Upper lobe of right lung (tissue), 1 donor: ENCODE results near the gene CELSR1. TPM values are rescaled to one million over a fixed set of nuclear protein-coding genes. Genes with fewer than 3 reads are reported as not detected.

ENCODE experiments used
- ATAC-seq: fragments of 200-7000 bp; cut with Tn5 transposase; one replicate; pipeline ENCODE4 v1.9.1; 2020; ENCODE audit warnings: mild to moderate bottlenecking, moderate library complexity
- DNase-seq: peaks from one replicate; pipeline ENCODE4 v3.0.0-alpha.2; 2020
- H3K27ac ChIP-seq: fragments of 200-600 bp; one replicate; pipeline ENCODE4 v1.8.0; 2022
- H3K27me3 ChIP-seq: fragments of 200-600 bp; one replicate; pipeline ENCODE4 v1.8.0; 2022; ENCODE audit warnings: mild to moderate bottlenecking
- H3K36me3 ChIP-seq: fragments of 200-600 bp; one replicate; pipeline ENCODE4 v1.8.0; 2022
- H3K4me1 ChIP-seq: fragments of 200-600 bp; one replicate; pipeline ENCODE4 v1.8.0; 2022
- H3K4me3 ChIP-seq: fragments of 200-600 bp; one replicate; pipeline ENCODE4 v1.8.0; 2022; ENCODE audit warnings: mild to moderate bottlenecking
- H3K9me3 ChIP-seq: fragments of 200-600 bp; one replicate; pipeline ENCODE4 v1.8.0; 2022
- intact Hi-C: fragments of 100-400 bp; cut with DNase I; formaldehyde crosslinking; loops from one replicate; pipeline ENCODE4 v1.11.0; 2022
- total RNA-seq: library from RNA; stranded (reverse); fragmentation: NEBNext Ultra II Directional; extraction: Animal tissue kit (Norgen Biotek cat#: 25700); gene quantifications from one replicate; pipeline ENCODE4 v1.2.1, GENCODE V29; 2021
- TF ChIP-seq, protein P1 (sequence below): fragments of 200-600 bp; IDR thresholded peaks from one replicate; pipeline ENCODE4 v1.8.0; 2022; ENCODE audit warnings: antibody characterized with exemption
- donor health status: DM: no; HTN: yes; CAD: no; lungs with severe emphysema.

CELSR1 gene
- total RNA-seq, 1 donor from 2014 or later, result 53.5 TPM

DNA sequence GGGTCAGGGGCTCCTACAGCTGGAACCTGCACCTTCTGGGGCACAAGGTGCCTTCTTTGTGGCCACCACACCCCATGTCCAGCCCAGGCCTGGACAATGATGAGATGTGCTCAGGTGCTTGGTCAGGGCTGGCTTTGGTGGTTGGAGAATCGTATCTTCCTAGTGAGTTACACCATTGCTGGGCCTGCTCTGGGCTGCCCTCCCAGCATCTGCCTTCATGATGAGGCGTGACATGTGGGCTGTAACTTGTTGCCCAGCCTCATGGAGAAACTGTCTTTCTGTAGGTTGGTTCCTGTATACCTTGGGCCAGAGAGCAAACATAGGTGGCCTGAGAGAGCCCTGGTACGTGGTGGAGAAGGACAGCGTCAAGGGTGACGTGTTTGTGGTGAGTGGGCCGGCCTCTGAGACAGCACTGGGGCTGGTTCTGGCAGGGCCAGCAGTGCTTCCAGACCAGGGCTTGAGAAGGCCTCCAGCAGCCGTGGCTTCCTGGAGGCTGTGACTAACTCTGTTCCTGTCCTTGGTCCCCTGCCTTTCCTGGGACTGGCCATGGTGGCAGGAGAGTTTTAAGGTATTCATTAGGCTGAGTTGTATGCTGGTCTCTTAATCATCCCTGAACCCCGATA is 183.8 kb downstream of the CELSR1 start:
- H3K4me1 ChIP-seq, result no peaks in the 10 kb centered on the region
- H3K4me3 ChIP-seq, result no peak overlapping the region
- TF ChIP-seq, protein P1, sequence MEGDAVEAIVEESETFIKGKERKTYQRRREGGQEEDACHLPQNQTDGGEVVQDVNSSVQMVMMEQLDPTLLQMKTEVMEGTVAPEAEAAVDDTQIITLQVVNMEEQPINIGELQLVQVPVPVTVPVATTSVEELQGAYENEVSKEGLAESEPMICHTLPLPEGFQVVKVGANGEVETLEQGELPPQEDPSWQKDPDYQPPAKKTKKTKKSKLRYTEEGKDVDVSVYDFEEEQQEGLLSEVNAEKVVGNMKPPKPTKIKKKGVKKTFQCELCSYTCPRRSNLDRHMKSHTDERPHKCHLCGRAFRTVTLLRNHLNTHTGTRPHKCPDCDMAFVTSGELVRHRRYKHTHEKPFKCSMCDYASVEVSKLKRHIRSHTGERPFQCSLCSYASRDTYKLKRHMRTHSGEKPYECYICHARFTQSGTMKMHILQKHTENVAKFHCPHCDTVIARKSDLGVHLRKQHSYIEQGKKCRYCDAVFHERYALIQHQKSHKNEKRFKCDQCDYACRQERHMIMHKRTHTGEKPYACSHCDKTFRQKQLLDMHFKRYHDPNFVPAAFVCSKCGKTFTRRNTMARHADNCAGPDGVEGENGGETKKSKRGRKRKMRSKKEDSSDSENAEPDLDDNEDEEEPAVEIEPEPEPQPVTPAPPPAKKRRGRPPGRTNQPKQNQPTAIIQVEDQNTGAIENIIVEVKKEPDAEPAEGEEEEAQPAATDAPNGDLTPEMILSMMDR, result no peak
- H3K27ac ChIP-seq, result no peak overlapping the region
- intact Hi-C loops, result no loop called here
- no peaks in the 10 kb centered on the region for H3K27me3 ChIP-seq
- peaks cover 69% of the 10 kb centered on the region for H3K36me3 ChIP-seq
- DNase-seq, result peak; percentile 61
- ATAC-seq, result no peak
- H3K9me3 ChIP-seq, result no peaks in the 10 kb centered on the region

DNA sequence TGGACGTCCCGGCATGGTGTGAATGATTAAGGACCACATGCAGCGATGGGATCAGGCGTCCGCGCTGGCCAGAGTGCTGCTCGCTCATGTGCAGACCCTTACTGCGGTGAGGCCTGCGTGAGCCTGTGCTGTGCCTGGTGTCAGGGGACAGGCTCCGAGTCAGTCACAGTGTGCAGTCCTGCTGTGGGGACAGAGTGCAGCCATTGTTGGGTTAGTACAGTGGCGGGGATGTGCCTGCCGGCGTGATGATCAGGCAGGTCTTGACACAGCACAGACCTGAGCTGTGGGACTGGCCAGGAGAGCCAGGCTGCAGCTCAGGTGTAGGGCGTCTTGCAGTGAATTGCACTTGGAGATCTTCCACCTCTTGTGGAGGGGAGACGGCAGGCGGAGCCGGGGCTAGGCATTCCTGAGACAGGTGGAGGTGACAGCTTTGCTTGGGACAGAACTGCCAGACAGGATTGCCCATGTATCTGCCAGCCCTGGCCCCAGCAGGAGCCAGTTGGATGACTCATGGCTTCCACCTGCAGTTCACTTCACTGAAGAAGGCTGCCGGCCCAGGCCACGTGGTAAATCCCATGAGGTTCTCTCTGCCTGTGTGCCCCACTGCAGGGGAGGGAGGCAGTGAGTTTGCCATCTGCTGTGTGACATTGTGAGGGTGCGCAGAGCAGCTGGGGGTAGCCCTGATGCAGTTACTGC is 184.6 kb downstream of the CELSR1 start:
- DNase-seq, result peak; percentile 81
- no peaks in the 10 kb centered on the region for H3K27me3 ChIP-seq
- ATAC-seq, result peak; percentile 82
- H3K4me3 ChIP-seq, result no peak overlapping the region
- intact Hi-C loops, result no loop called here
- H3K4me1 ChIP-seq, result no peaks in the 10 kb centered on the region
- H3K9me3 ChIP-seq, result no peaks in the 10 kb centered on the region
- TF ChIP-seq, protein P1, result no peak
- no peak overlapping the region for H3K27ac ChIP-seq
- H3K36me3 ChIP-seq, result peaks cover 76% of the 10 kb centered on the region

DNA sequence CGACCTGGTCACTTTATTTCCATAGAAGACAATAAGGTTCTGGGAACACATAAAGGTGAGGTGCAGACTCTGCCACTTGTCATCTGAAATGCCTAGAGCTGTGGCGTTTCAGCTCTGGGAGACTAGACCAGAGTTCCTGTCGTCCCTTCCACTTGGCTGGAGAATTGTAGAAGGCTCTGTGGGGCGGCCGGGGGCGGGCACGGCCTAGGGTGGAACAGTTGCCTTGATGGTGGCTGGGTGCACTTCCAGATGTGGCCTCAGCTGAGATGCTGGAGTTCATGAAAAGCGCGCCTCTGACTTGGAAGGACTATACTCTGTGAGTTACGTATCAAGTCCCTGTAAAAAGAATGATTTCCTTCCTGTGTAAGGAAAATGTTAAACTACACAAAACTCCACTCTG is 185.1 kb downstream of the CELSR1 start:
- Histone ChIP-seq H3K4me1 (peaks cover 2% of the 10 kb centered on the region), H3K27me3 (no peaks in the 10 kb centered on the region), H3K27ac (no peak overlapping the region), H3K9me3 (no peaks in the 10 kb centered on the region), H3K4me3 (no peak overlapping the region), H3K36me3 (peaks cover 82% of the 10 kb centered on the region)
- TF ChIP-seq, protein P1, result no peak
- intact Hi-C loops, result no loop called here
- DNase-seq (no peak), ATAC-seq (no peak)

DNA sequence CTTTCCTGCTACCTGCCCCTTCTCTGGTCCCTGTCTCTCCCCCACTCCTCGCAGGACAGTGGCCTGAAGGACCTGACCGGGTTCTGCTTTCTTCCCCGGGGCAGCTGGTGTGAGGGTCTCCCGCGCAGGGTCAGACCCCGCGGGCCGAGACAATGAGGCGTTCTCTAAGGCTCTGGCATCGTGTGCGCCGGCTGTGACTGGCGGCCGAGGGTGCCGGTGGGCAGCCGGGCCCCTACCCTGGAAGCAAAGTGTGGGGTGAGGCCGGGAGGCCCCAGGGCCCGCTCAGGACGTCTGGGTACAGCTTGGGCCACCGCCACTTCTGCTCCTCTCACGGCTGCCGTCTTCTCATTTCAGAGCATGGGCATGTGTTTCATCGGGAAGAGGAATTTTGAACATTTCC is 185.7 kb downstream of the CELSR1 start:
- no peak overlapping the region for H3K27ac ChIP-seq
- ATAC-seq (no peak), DNase-seq (peak; percentile 60)
- no peaks in the 10 kb centered on the region for H3K27me3 ChIP-seq
- no peak overlapping the region for H3K4me3 ChIP-seq
- TF ChIP-seq, protein P1, result no peak
- intact Hi-C loops, result no loop called here
- H3K36me3 ChIP-seq, result peaks cover 87% of the 10 kb centered on the region
- H3K9me3 ChIP-seq, result no peaks in the 10 kb centered on the region
- H3K4me1 ChIP-seq, result peaks cover 3% of the 10 kb centered on the region

DNA sequence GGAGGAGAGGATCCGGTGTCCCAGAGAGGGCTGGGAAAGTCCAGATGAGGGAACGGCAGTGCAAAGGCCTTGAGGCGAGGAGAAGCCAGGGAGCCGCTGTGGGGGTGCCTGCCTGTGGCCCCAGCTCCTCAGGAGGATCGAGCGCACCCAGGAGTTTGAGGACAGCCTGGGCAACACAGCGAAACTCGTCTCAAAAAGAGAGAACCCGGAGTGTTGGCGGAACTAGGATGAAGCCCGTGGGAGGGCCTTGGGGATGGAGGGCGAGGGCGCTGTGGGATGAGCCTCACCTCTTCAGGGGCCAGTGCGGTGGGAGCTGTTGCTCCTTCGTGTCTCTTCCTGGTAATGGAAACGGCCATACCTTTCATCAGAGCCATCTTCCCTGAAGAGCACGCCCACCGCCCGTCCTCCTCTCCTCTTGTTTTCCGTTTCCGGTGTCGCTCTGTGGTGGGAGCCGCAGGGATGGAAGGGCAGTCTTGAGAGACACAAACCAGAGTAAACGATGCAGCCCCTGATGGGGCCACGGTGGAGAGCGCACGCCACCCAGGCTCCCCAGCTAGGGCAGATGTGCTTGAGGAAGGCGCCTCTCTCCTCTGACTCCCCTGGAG is 186.2 kb downstream of the CELSR1 start:
- no peak for ATAC-seq
- peaks cover 91% of the 10 kb centered on the region for H3K36me3 ChIP-seq
- TF ChIP-seq, protein P1, result no peak
- no peak for DNase-seq
- intact Hi-C loops, result no loop called here
- H3K4me1 ChIP-seq, result peaks cover 3% of the 10 kb centered on the region
- H3K9me3 ChIP-seq, result no peaks in the 10 kb centered on the region
- H3K4me3 ChIP-seq, result no peak overlapping the region
- no peak overlapping the region for H3K27ac ChIP-seq
- no peaks in the 10 kb centered on the region for H3K27me3 ChIP-seq
